Peyer's patch (tissue), 4 donors: ENCODE data around the gene PIK3R3.

Experiments
- CTCF ChIP-seq, 6 experiments: fragments of 450-650 bp in 4 of 6; fragments of 200-600 bp in 2 of 6; sonication (generic) in 1 of 6; IDR thresholded peaks; one replicate each; pipeline ENCODE4 v1.5.1; 2017 to 2019; ENCODE audit warnings: antibody characterized with exemption in 6 of 6, mild to moderate bottlenecking in 3 of 6, moderate library complexity in 1 of 6
- POLR2A ChIP-seq, 2 donors: fragments of 450-650 bp; IDR thresholded peaks; one replicate each; pipeline ENCODE4 v1.5.1; 2017; ENCODE audit warnings: antibody characterized with exemption in 2 of 2, mild to moderate bottlenecking in 2 of 2, moderate library complexity in 2 of 2

- no peak for TF ChIP-seq CTCF (IDR thresholded peaks at IDR 0.05)
- TF ChIP-seq POLR2A (IDR thresholded peaks at IDR 0.05), result no peak
Measured at GRCh38 chr1:45998020-45998617, 134.3 kb downstream of the PIK3R3 start.
